ENCODE measurements around the gene CTIF.

- TF ChIP-seq CTCF (IDR thresholded peaks at IDR 0.05; ENCODE audit: insufficient read depth, low read length, poor library complexity, severe bottlenecking) (no peak), EZH2phosphoT487 (conservative IDR thresholded peaks at IDR 0.05; ENCODE audit: low read length) (no peak)
These were observed 276.3 kb downstream of the CTIF start for GRCh38 chr18:48815179-48815515.
